ENCODE data around the gene OR6C4.

DNA sequence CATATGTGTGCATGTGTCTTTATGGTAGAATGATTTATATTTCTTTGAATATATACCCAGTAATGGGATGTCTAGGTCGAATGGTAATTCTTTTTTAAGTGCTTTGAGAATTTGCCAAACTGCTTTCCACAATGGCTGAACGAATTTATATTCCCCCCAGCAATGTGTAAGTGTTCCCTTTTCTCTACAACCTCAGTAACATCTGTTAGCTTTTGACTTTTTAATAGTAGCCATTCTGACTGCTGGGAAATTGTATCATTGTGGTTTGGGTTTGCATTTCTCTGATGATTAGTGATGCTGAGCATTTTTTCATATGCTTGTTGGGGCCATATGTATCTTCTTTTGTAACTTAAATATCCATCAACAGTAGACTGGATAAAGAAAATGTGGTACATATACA lies 47.8 kb upstream of the OR6C4 start:
- TF ChIP-seq, protein P1, sequence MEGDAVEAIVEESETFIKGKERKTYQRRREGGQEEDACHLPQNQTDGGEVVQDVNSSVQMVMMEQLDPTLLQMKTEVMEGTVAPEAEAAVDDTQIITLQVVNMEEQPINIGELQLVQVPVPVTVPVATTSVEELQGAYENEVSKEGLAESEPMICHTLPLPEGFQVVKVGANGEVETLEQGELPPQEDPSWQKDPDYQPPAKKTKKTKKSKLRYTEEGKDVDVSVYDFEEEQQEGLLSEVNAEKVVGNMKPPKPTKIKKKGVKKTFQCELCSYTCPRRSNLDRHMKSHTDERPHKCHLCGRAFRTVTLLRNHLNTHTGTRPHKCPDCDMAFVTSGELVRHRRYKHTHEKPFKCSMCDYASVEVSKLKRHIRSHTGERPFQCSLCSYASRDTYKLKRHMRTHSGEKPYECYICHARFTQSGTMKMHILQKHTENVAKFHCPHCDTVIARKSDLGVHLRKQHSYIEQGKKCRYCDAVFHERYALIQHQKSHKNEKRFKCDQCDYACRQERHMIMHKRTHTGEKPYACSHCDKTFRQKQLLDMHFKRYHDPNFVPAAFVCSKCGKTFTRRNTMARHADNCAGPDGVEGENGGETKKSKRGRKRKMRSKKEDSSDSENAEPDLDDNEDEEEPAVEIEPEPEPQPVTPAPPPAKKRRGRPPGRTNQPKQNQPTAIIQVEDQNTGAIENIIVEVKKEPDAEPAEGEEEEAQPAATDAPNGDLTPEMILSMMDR (IDR thresholded peaks at IDR 0.05), result no peak
- TF ChIP-seq POLR2A (IDR thresholded peaks at IDR 0.05), result no peak
